ENCODE results near the gene TMX3. TPM values are rescaled to one million over a fixed set of nuclear protein-coding genes. Genes with fewer than 3 reads are reported as not detected.

TMX3 gene
- total and polyA plus RNA-seq, 2 donors (not counting 3 experiments of a cell fraction or from before 2014, with no cell fraction given) = 20.0 to 65.5 TPM

- H3K4me3 ChIP-seq (replicated peaks in 1 of 3; ENCODE audit: insufficient read depth in 1 of 3, low read depth in 1 of 3, low read length in 3 of 3) = no peak overlapping the region
- peak; percentile 83 for FAIRE-seq
Observed at GRCh38 chr18:68735483-68736343, 20.8 kb upstream of the TMX3 start.

More at GRCh38 chr18:68735483-68736343, 20.8 kb upstream of the TMX3 start:
- BruUV-seq (replicated peaks) = no TSS peak
- H3K79me2 ChIP-seq (ENCODE audit: control insufficient read depth, insufficient read depth, low read length) = no peaks in the 10 kb centered on the region
- H3K9ac ChIP-seq (replicated peaks; ENCODE audit: extremely low read depth, insufficient read depth, low read length) = no peak overlapping the region
- intact Hi-C loops (cut with micrococcal nuclease) = loop anchor here (1.0 kb wide), 2 partner anchors 1219 to 1516 kb away; partner anchors contain the start of gene DSEL
- H3K9me1 ChIP-seq (replicated peaks; ENCODE audit: control insufficient read depth, extremely low read depth, insufficient read depth, low read length) = no peaks in the 10 kb centered on the region
- DNase-seq (ENCODE audit: low read depth, low spot score) = peak; percentile 61
- H2AFZ ChIP-seq (ENCODE audit: low read depth, low read length) = no peak overlapping the region
- ChIA-PET CTCF (no interaction called here), POLR2A (no interaction called here)
- H3K36me3 ChIP-seq (ENCODE audit: control insufficient read depth in 2 of 2, extremely low read depth in 1 of 2, insufficient read depth in 2 of 2, low read length in 2 of 2) = no peaks in the 10 kb centered on the region
- H4K20me1 ChIP-seq (replicated peaks; ENCODE audit: control insufficient read depth, extremely low read depth, insufficient read depth, low read length) = no peaks in the 10 kb centered on the region
- no peaks in the 10 kb centered on the region for H3K27me3 ChIP-seq (ENCODE audit: control insufficient read depth in 2 of 2, insufficient read depth in 2 of 2, low read length in 2 of 2)
- dilution Hi-C loops (cut with MboI; ENCODE audit: extremely low pct_ligation_motif_present, low sequenced_read_pairs) = no loop called here
- H3K27ac ChIP-seq (ENCODE audit: insufficient read depth, low read depth, low read length) = no peak overlapping the region
- H3K9me3 ChIP-seq (replicated peaks; ENCODE audit: control insufficient read depth, insufficient read depth, low read length) = no peaks in the 10 kb centered on the region
- TF ChIP-seq POLR2A (IDR thresholded peaks at IDR 0.05; ENCODE audit: low read depth, low read length) (no peak), CTCF (IDR thresholded peaks at IDR 0.05; ENCODE audit: extremely low read depth in 1 of 2, insufficient read depth in 1 of 2, low read depth in 1 of 2, low read length in 2 of 2) (peak; percentile 36 to 58)
- no peak overlapping the region for H3K4me2 ChIP-seq (ENCODE audit: insufficient read depth, low read length)
- no peaks in the 10 kb centered on the region for H3K4me1 ChIP-seq (ENCODE audit: control insufficient read depth, extremely low read depth, insufficient read depth, low read length)

Measured in endothelial cell of umbilical vein (primary cell).